ENCODE data around the gene TEX28.

The TEX28 gene

GRCh38 chrX:154332561-154332960 lies 37.6 kb upstream of the TEX28 start:
- in situ Hi-C loops (cut with MboI; ENCODE audit: low sequenced_read_pairs, unreplicated experiment): no loop called here
- no peak for TF ChIP-seq CTCF (IDR thresholded peaks at IDR 0.05; ENCODE audit: borderline replicate concordance, control extremely low read depth, extremely low read depth, insufficient read depth, missing control alignments)
- DNase-seq (ENCODE audit: low spot score): no peak

- in situ Hi-C loops (cut with MboI; ENCODE audit: low sequenced_read_pairs, unreplicated experiment): no loop called here
- DNase-seq (ENCODE audit: low spot score): no peak
- TF ChIP-seq CTCF (IDR thresholded peaks at IDR 0.05; ENCODE audit: borderline replicate concordance, control extremely low read depth, extremely low read depth, insufficient read depth, missing control alignments): no peak
Observed at GRCh38 chrX:154329294-154329693, 34.4 kb upstream of the TEX28 start.

GRCh38 chrX:154328646-154329045 lies 33.7 kb upstream of the TEX28 start:
- no peak for TF ChIP-seq CTCF (IDR thresholded peaks at IDR 0.05; ENCODE audit: borderline replicate concordance, control extremely low read depth, extremely low read depth, insufficient read depth, missing control alignments)
- no peak for DNase-seq (ENCODE audit: low spot score)
- in situ Hi-C loops (cut with MboI; ENCODE audit: low sequenced_read_pairs, unreplicated experiment): no loop called here

- no peak for DNase-seq (ENCODE audit: low spot score)
- TF ChIP-seq CTCF (IDR thresholded peaks at IDR 0.05; ENCODE audit: borderline replicate concordance, control extremely low read depth, extremely low read depth, insufficient read depth, missing control alignments): no peak
- in situ Hi-C loops (cut with MboI; ENCODE audit: low sequenced_read_pairs, unreplicated experiment): no loop called here
Observed at GRCh38 chrX:154327038-154327820, 32.3 kb upstream of the TEX28 start.

GRCh38 chrX:154325541-154325940 lies 30.6 kb upstream of the TEX28 start:
- no peak for TF ChIP-seq CTCF (IDR thresholded peaks at IDR 0.05; ENCODE audit: borderline replicate concordance, control extremely low read depth, extremely low read depth, insufficient read depth, missing control alignments)
- in situ Hi-C loops (cut with MboI; ENCODE audit: low sequenced_read_pairs, unreplicated experiment): no loop called here
- no peak for DNase-seq (ENCODE audit: low spot score)

GRCh38 chrX:154323537-154323936 lies 28.6 kb upstream of the TEX28 start:
- DNase-seq (ENCODE audit: low spot score): no peak
- TF ChIP-seq CTCF (IDR thresholded peaks at IDR 0.05; ENCODE audit: borderline replicate concordance, control extremely low read depth, extremely low read depth, insufficient read depth, missing control alignments): no peak
- in situ Hi-C loops (cut with MboI; ENCODE audit: low sequenced_read_pairs, unreplicated experiment): no loop called here
